ENCODE data around the gene GGN.

GGN gene

GRCh38 chr19:38383184-38383583 is 4.7 kb downstream of the GGN start:
- TF ChIP-seq CTBP1 (IDR thresholded peaks at IDR 0.05; ENCODE audit: borderline replicate concordance) (no peak), FOXM1 (IDR thresholded peaks at IDR 0.05; ENCODE audit: borderline replicate concordance) (no peak), FOXK2 (IDR thresholded peaks at IDR 0.05) (no peak), HDGF (IDR thresholded peaks at IDR 0.05; ENCODE audit: borderline replicate concordance) (no peak), ZNF384 (IDR thresholded peaks at IDR 0.05) (no peak), PKNOX1 (IDR thresholded peaks at IDR 0.05) (no peak), FOXA1 (IDR thresholded peaks at IDR 0.05) (no peak), SUZ12 (IDR thresholded peaks at IDR 0.05) (no peak), BHLHE40 (IDR thresholded peaks at IDR 0.05; ENCODE audit: borderline replicate concordance) (no peak), LEF1 (IDR thresholded peaks at IDR 0.05; ENCODE audit: borderline replicate concordance) (no peak), SP1 (IDR thresholded peaks at IDR 0.05) (no peak), L3MBTL2 (conservative IDR thresholded peaks at IDR 0.05) (no peak), TARDBP (IDR thresholded peaks at IDR 0.05) (no peak)
- ChIA-PET POLR2A (interaction anchor here (2.5 kb wide), 1 partner anchor 9 kb away, joined by 12 read pairs; the partner anchor contains the start of gene PSMD8), CTCF (no interaction called here)
- no peak for DNase-seq (ENCODE audit: extremely low spot score)

GRCh38 chr19:38381138-38381537 is 6.7 kb downstream of the GGN start:
- TF ChIP-seq L3MBTL2 (conservative IDR thresholded peaks at IDR 0.05) (no peak), LEF1 (IDR thresholded peaks at IDR 0.05; ENCODE audit: borderline replicate concordance) (no peak), TARDBP (IDR thresholded peaks at IDR 0.05) (no peak), SUZ12 (IDR thresholded peaks at IDR 0.05) (no peak), CTBP1 (IDR thresholded peaks at IDR 0.05; ENCODE audit: borderline replicate concordance) (no peak), PKNOX1 (IDR thresholded peaks at IDR 0.05) (no peak), BHLHE40 (IDR thresholded peaks at IDR 0.05; ENCODE audit: borderline replicate concordance) (no peak), ELF4 (IDR thresholded peaks at IDR 0.05) (no peak)
- POLR2A ChIA-PET = no interaction called here
- CTCF ChIA-PET = no interaction called here
- no peak for DNase-seq (ENCODE audit: extremely low spot score)

- CTCF ChIA-PET = no interaction called here
- POLR2A ChIA-PET = no interaction called here
These were observed 9.0 kb downstream of the GGN start for GRCh38 chr19:38378866-38379265.

GRCh38 chr19:38377052-38377451 is 10.8 kb downstream of the GGN start:
- CTCF ChIA-PET = no interaction called here
- no peak for DNase-seq (ENCODE audit: extremely low spot score)
- TF ChIP-seq HDGF (IDR thresholded peaks at IDR 0.05; ENCODE audit: borderline replicate concordance) (no peak), SUZ12 (IDR thresholded peaks at IDR 0.05) (no peak), SP1 (IDR thresholded peaks at IDR 0.05) (no peak), FOXK2 (IDR thresholded peaks at IDR 0.05) (no peak), FOXM1 (IDR thresholded peaks at IDR 0.05; ENCODE audit: borderline replicate concordance) (no peak), BHLHE40 (IDR thresholded peaks at IDR 0.05; ENCODE audit: borderline replicate concordance) (no peak), ZNF384 (IDR thresholded peaks at IDR 0.05) (no peak), TARDBP (IDR thresholded peaks at IDR 0.05) (no peak), ELF4 (IDR thresholded peaks at IDR 0.05) (no peak), CTBP1 (IDR thresholded peaks at IDR 0.05; ENCODE audit: borderline replicate concordance) (no peak), L3MBTL2 (conservative IDR thresholded peaks at IDR 0.05) (no peak), PKNOX1 (IDR thresholded peaks at IDR 0.05) (no peak)
- POLR2A ChIA-PET = no interaction called here

More at GRCh38 chr19:38378866-38379265, 9.0 kb downstream of the GGN start:
- TF ChIP-seq PKNOX1 (IDR thresholded peaks at IDR 0.05) (no peak), ARNT (IDR thresholded peaks at IDR 0.05) (no peak), L3MBTL2 (conservative IDR thresholded peaks at IDR 0.05) (no peak), ELF4 (IDR thresholded peaks at IDR 0.05) (no peak), CTBP1 (IDR thresholded peaks at IDR 0.05; ENCODE audit: borderline replicate concordance) (no peak), ZNF384 (IDR thresholded peaks at IDR 0.05) (no peak), TARDBP (IDR thresholded peaks at IDR 0.05) (no peak), FOXA1 (IDR thresholded peaks at IDR 0.05) (no peak), BHLHE40 (IDR thresholded peaks at IDR 0.05; ENCODE audit: borderline replicate concordance) (no peak), HDGF (IDR thresholded peaks at IDR 0.05; ENCODE audit: borderline replicate concordance) (no peak)
- DNase-seq (ENCODE audit: extremely low spot score) = no peak

GRCh38 chr19:38376576-38376975 is 11.3 kb downstream of the GGN start:
- ChIA-PET POLR2A (interaction anchor here (1.0 to 1.4 kb wide), 2 partner anchors 11 to 41 kb away, joined by 3 to 4 read pairs; partner anchors contain the start of genes CATSPERG and GGN), CTCF (no interaction called here)
- no peak for TF ChIP-seq BHLHE40 (IDR thresholded peaks at IDR 0.05; ENCODE audit: borderline replicate concordance)
- TF ChIP-seq FOXK2 (IDR thresholded peaks at IDR 0.05) = no peak
- TF ChIP-seq CTBP1 (IDR thresholded peaks at IDR 0.05; ENCODE audit: borderline replicate concordance) = no peak
- TF ChIP-seq PKNOX1 (IDR thresholded peaks at IDR 0.05) = no peak
- TF ChIP-seq FOXA1 (IDR thresholded peaks at IDR 0.05) = no peak
- no peak for TF ChIP-seq SUZ12 (IDR thresholded peaks at IDR 0.05)
- TF ChIP-seq SP1 (IDR thresholded peaks at IDR 0.05) = no peak
- no peak for TF ChIP-seq ZNF384 (IDR thresholded peaks at IDR 0.05)
- no peak for TF ChIP-seq FOXM1 (IDR thresholded peaks at IDR 0.05; ENCODE audit: borderline replicate concordance)
- TF ChIP-seq TARDBP (IDR thresholded peaks at IDR 0.05) = no peak
- no peak for TF ChIP-seq ARNT (IDR thresholded peaks at IDR 0.05)
- TF ChIP-seq L3MBTL2 (conservative IDR thresholded peaks at IDR 0.05) = no peak
- no peak for TF ChIP-seq HDGF (IDR thresholded peaks at IDR 0.05; ENCODE audit: borderline replicate concordance)
- no peak for TF ChIP-seq NFRKB (IDR thresholded peaks at IDR 0.05)
- TF ChIP-seq LEF1 (IDR thresholded peaks at IDR 0.05; ENCODE audit: borderline replicate concordance) = no peak
- no peak for TF ChIP-seq ELF4 (IDR thresholded peaks at IDR 0.05)
- no peak for DNase-seq (ENCODE audit: extremely low spot score)
